Measurements from ENCODE around the gene MBP.

GRCh38 chr18:77148289-77148688 lies 15.7 kb upstream of the MBP start:
- no peak for TF ChIP-seq CTCF (IDR thresholded peaks at IDR 0.05)
- no peak for TF ChIP-seq REST (IDR thresholded peaks at IDR 0.05; ENCODE audit: insufficient read depth in 1 of 2, low read depth in 2 of 2, low read length in 1 of 2)
- no peak for TF ChIP-seq SIN3A (IDR thresholded peaks at IDR 0.05; ENCODE audit: borderline replicate concordance, insufficient read depth, low read depth, low read length)
- TF ChIP-seq POLR2AphosphoS5 (IDR thresholded peaks at IDR 0.05; ENCODE audit: low read depth, low read length) = no peak
